Measurements from ENCODE around the gene CLDN9.

- TF ChIP-seq CTCF (IDR thresholded peaks at IDR 0.05) (no peak), POLR2A (IDR thresholded peaks at IDR 0.05) (no peak)
Measured at GRCh38 chr16:2979669-2980226, 33.0 kb upstream of the CLDN9 start.

Measured in esophagus squamous epithelium (tissue), 4 donors.